Thymus (tissue), 11 donors: ENCODE measurements around the gene SRGAP2C. TPM values are rescaled to one million over a fixed set of nuclear protein-coding genes. Genes with fewer than 3 reads are reported as not detected.
"Not testable (repeated sequence)": the region's sequence is repeated elsewhere in the genome, so short reads cannot be mapped to it uniquely, and the experiment has no call there.

Experiments used
- DNase-seq, 9 donors: peaks; one replicate each; pipeline ENCODE4 v3.0.0-alpha.2; 2013; ENCODE audit warnings: low spot score in 9 of 9, low read depth in 6 of 9, missing footprints in 1 of 9
- H3K27ac ChIP-seq, 2 donors: one replicate each; pipeline ENCODE4 v1.5.1; 2013; ENCODE audit warnings: control low read depth in 1 of 2, low read depth in 1 of 2, low read length in 1 of 2, mild to moderate bottlenecking in 1 of 2, moderate library complexity in 1 of 2
- H3K27me3 ChIP-seq, 2 donors: one replicate each; pipeline ENCODE4 v1.5.1; 2013; ENCODE audit warnings: low read length in 1 of 2; ENCODE audit not compliant: control insufficient read depth in 2 of 2, insufficient read depth in 1 of 2
- H3K36me3 ChIP-seq, 2 donors: one replicate each; pipeline ENCODE4 v1.5.1; 2013; ENCODE audit warnings: low read length in 1 of 2, mild to moderate bottlenecking in 1 of 2, moderate library complexity in 1 of 2; ENCODE audit not compliant: control insufficient read depth in 2 of 2, insufficient read depth in 2 of 2
- H3K4me1 ChIP-seq, 2 donors: one replicate each; pipeline ENCODE4 v1.5.1; 2013; ENCODE audit warnings: low read length in 2 of 2; ENCODE audit not compliant: control insufficient read depth in 2 of 2, insufficient read depth in 2 of 2
- H3K4me3 ChIP-seq, 2 donors: one replicate each; pipeline ENCODE4 v1.5.1; 2013; ENCODE audit warnings: low read length in 2 of 2, control low read depth in 1 of 2, mild to moderate bottlenecking in 1 of 2
- H3K9me3 ChIP-seq, 2 donors: one replicate each; pipeline ENCODE4 v1.5.1; 2013; ENCODE audit warnings: low read length in 1 of 2, mild to moderate bottlenecking in 1 of 2; ENCODE audit not compliant: control insufficient read depth in 2 of 2, insufficient read depth in 1 of 2
- WGBS: extraction: QIAGEN DNeasy Blood & Tissue Kit; methylation state at CpG from one replicate; pipeline ENCODE4 v1.1.7; 2013; 5-methylcytosine and 5-hydroxymethylcytosine counted together
- polyA plus RNA-seq: library from polyadenylated mRNA; stranded (reverse); fragments of 200-250 nt; gene quantifications from one replicate; pipeline ENCODE4 v1.2.3, GENCODE V29; 2013
- total RNA-seq: library from RNA; stranded (reverse); fragments of 120-200 nt; gene quantifications from one replicate; pipeline ENCODE4 v1.2.4, GENCODE V29; 2013
- donor health status: healthy.

Gene SRGAP2C
- total and polyA plus RNA-seq, 2 donors = 3.4 to 6.2 TPM

GRCh38 chr1:121283587-121284180, 98.9 kb downstream of the SRGAP2C start:
- H3K27ac ChIP-seq, H3K36me3 ChIP-seq, H3K27me3 ChIP-seq, H3K4me1 ChIP-seq, DNase-seq, H3K4me3 ChIP-seq, H3K9me3 ChIP-seq: not testable (repeated sequence)

- not testable (repeated sequence) for H3K4me1 ChIP-seq, H3K27ac ChIP-seq, H3K9me3 ChIP-seq, H3K27me3 ChIP-seq, DNase-seq, H3K36me3 ChIP-seq, H3K4me3 ChIP-seq
- 97% methylated on average over 2 of the region's 2 CpGs for WGBS
Observed at GRCh38 chr1:121292590-121292989, 107.8 kb downstream of the SRGAP2C start.

GRCh38 chr1:121293263-121294204, 108.8 kb downstream of the SRGAP2C start:
- H3K27me3 ChIP-seq, H3K4me3 ChIP-seq, DNase-seq, H3K36me3 ChIP-seq, H3K9me3 ChIP-seq, H3K4me1 ChIP-seq, H3K27ac ChIP-seq: not testable (repeated sequence)
- WGBS = 95% methylated on average over 1 of the region's 11 CpGs

- not testable (repeated sequence) for H3K27ac ChIP-seq, H3K36me3 ChIP-seq, H3K27me3 ChIP-seq, H3K4me3 ChIP-seq, DNase-seq, H3K4me1 ChIP-seq, H3K9me3 ChIP-seq
- WGBS = no CpG with 5 or more reads among the region's 2 CpGs
Observed at GRCh38 chr1:121294205-121294570, 109.4 kb downstream of the SRGAP2C start.

- not testable (repeated sequence) for H3K27me3 ChIP-seq, H3K4me1 ChIP-seq, H3K36me3 ChIP-seq, DNase-seq, H3K27ac ChIP-seq, H3K4me3 ChIP-seq, H3K9me3 ChIP-seq
- no CpG with 5 or more reads among the region's 4 CpGs for WGBS
Observed at GRCh38 chr1:121296563-121296962, 111.8 kb downstream of the SRGAP2C start.

GRCh38 chr1:121298529-121298928, 113.8 kb downstream of the SRGAP2C start:
- not testable (repeated sequence) for H3K4me3 ChIP-seq, H3K36me3 ChIP-seq, H3K9me3 ChIP-seq, H3K27ac ChIP-seq, DNase-seq, H3K4me1 ChIP-seq, H3K27me3 ChIP-seq
- no CpG with 5 or more reads among the region's 4 CpGs for WGBS

- H3K9me3 ChIP-seq, H3K4me1 ChIP-seq, H3K36me3 ChIP-seq, H3K27ac ChIP-seq, H3K4me3 ChIP-seq, H3K27me3 ChIP-seq, DNase-seq: not testable (repeated sequence)
- 80% methylated on average over 3 of the region's 6 CpGs for WGBS
Observed at GRCh38 chr1:121299514-121300149, 114.9 kb downstream of the SRGAP2C start.

- H3K36me3 ChIP-seq, H3K27me3 ChIP-seq, H3K4me3 ChIP-seq, H3K4me1 ChIP-seq, H3K9me3 ChIP-seq, H3K27ac ChIP-seq, DNase-seq: not testable (repeated sequence)
- 96% methylated on average over 2 of the region's 2 CpGs for WGBS
Observed at GRCh38 chr1:121301876-121302275, 117.1 kb downstream of the SRGAP2C start.

GRCh38 chr1:121307759-121308158, 123.0 kb downstream of the SRGAP2C start:
- not testable (repeated sequence) for H3K36me3 ChIP-seq, DNase-seq, H3K4me1 ChIP-seq, H3K4me3 ChIP-seq, H3K9me3 ChIP-seq, H3K27ac ChIP-seq, H3K27me3 ChIP-seq
- 97% methylated on average over 3 of the region's 3 CpGs for WGBS
